ENCODE data around the gene ABCA4. TPM values are rescaled to one million over a fixed set of nuclear protein-coding genes. Genes with fewer than 3 reads are reported as not detected.
"Not testable (repeated sequence)": the region's sequence is repeated elsewhere in the genome, so short reads cannot be mapped to it uniquely, and the experiment has no call there.

The ABCA4 gene
- total RNA-seq, 2 experiments from 2014 or later: 0.14 to 0.18 TPM

DNA sequence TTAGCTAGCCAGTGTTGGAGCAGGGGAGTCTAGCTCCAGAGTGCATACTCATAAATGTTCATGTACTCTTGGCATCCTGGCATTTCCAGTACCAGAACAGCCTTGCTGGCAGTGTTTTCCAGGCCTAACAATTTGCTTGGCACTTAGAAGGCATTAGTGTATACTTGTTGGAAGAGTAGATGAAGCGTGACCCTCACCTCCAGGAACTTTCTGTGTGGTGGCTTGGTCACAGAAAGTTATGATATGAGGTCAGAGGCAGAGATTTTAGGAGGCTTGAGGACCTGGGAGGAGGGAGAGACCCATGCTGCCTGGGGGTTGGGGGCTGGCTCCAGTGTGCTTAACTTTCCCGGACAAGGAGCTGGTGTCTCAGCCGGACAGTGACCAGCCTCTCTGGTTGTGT is 159.0 kb downstream of the ABCA4 start:
- no peaks in the 10 kb centered on the region for H3K36me3 Mint-ChIP-seq (ENCODE audit: low read depth)
- ATAC-seq: no peak
- H3K4me1 Mint-ChIP-seq: no peaks in the 10 kb centered on the region
- intact Hi-C loops (cut with DNase I, micrococcal nuclease): no loop called here
- CTCF ChIA-PET: no interaction called here
- H3K4me3 Mint-ChIP-seq: no peak overlapping the region
- DNase-seq: no peak
- H3K27ac Mint-ChIP-seq: no peak overlapping the region
- peaks cover 9% of the 10 kb centered on the region for H3K9me3 Mint-ChIP-seq (ENCODE audit: low read depth)
- H3K27me3 Mint-ChIP-seq: peaks cover 4% of the 10 kb centered on the region
- POLR2A ChIA-PET: no interaction called here

GRCh38 chr1:93961443-93961842 is 159.5 kb downstream of the ABCA4 start:
- H3K27me3 Mint-ChIP-seq: peaks cover 4% of the 10 kb centered on the region
- ChIA-PET POLR2A (no interaction called here), CTCF (no interaction called here)
- H3K4me3 Mint-ChIP-seq: no peak overlapping the region
- H3K36me3 Mint-ChIP-seq (ENCODE audit: low read depth): no peaks in the 10 kb centered on the region
- intact Hi-C loops (cut with DNase I, micrococcal nuclease): no loop called here
- H3K27ac Mint-ChIP-seq: no peak overlapping the region
- peaks cover 9% of the 10 kb centered on the region for H3K9me3 Mint-ChIP-seq (ENCODE audit: low read depth)
- DNase-seq: no peak
- ATAC-seq: no peak
- H3K4me1 Mint-ChIP-seq: no peaks in the 10 kb centered on the region

- Mint-ChIP-seq H3K27me3 (peaks cover 4% of the 10 kb centered on the region), H3K9me3 (ENCODE audit: low read depth) (peaks cover 17% of the 10 kb centered on the region), H3K27ac (no peak overlapping the region), H3K4me3 (no peak overlapping the region), H3K4me1 (no peaks in the 10 kb centered on the region), H3K36me3 (ENCODE audit: low read depth) (no peaks in the 10 kb centered on the region)
- ATAC-seq: no peak
- no peak for DNase-seq
- POLR2A ChIA-PET: no interaction called here
- CTCF ChIA-PET: interaction anchor here (1.1 kb wide), 1 partner anchor 16 kb away, joined by 5 read pairs; no protein-coding TSS in a partner anchor
- intact Hi-C loops (cut with DNase I, micrococcal nuclease): no loop called here
Measured at GRCh38 chr1:93960641-93961147, 160.3 kb downstream of the ABCA4 start.

GRCh38 chr1:93959413-93959812 is 161.5 kb downstream of the ABCA4 start:
- no peak for DNase-seq
- H3K4me3 Mint-ChIP-seq: no peak overlapping the region
- no peaks in the 10 kb centered on the region for H3K4me1 Mint-ChIP-seq
- intact Hi-C loops (cut with DNase I, micrococcal nuclease): no loop called here
- POLR2A ChIA-PET: no interaction called here
- H3K36me3 Mint-ChIP-seq (ENCODE audit: low read depth): peaks cover 7% of the 10 kb centered on the region
- H3K9me3 Mint-ChIP-seq (ENCODE audit: low read depth): peaks cover 25% of the 10 kb centered on the region
- H3K27ac Mint-ChIP-seq: no peak overlapping the region
- no peak for ATAC-seq
- CTCF ChIA-PET: interaction anchor here (0.5 to 1.1 kb wide), 3 partner anchors 10 to 272 kb away, joined by 3 to 5 read pairs (median 3); no protein-coding TSS in a partner anchor
- H3K27me3 Mint-ChIP-seq: peaks cover 4% of the 10 kb centered on the region

GRCh38 chr1:93958726-93959100 is 162.2 kb downstream of the ABCA4 start:
- POLR2A ChIA-PET: no interaction called here
- intact Hi-C loops (cut with DNase I, micrococcal nuclease): no loop called here
- no peaks in the 10 kb centered on the region for H3K4me1 Mint-ChIP-seq

DNA sequence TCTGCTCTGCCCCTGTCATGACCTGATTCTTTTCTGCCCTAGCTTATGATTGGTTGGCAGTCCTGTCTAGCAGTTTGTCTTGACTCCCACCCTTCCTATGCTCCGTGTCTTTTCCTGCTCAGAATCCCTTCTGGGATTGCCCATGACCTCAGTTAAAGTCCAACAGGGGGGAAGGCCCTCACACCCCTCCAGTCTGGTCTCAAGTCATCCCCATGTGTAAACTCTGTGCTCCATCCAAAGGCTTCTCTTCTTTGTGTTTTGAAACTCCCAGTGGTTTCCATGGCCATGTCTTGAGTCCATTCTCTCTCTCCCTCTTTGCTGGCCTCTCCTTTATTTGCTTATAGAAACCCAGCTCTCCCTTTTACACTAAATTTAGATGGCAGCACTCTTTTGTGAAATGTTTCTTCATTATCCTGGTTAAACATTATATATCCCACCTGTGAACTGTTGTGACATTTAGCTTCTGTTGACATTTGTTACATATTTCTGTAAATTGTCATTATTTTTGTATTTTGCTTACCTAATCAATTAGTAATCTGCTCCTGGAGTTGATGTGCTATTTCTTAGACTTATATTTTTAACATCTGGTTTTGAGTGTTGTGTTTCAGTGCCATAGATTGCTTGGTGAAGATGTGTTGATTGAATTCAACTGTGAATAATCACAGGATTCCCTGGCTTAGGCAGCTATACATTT is 162.8 kb downstream of the ABCA4 start:
- no peak for ATAC-seq
- Mint-ChIP-seq H3K4me3 (no peak overlapping the region), H3K9me3 (ENCODE audit: low read depth) (peaks cover 25% of the 10 kb centered on the region), H3K27me3 (peaks cover 4% of the 10 kb centered on the region), H3K4me1 (no peaks in the 10 kb centered on the region), H3K27ac (no peak overlapping the region), H3K36me3 (ENCODE audit: low read depth) (peaks cover 7% of the 10 kb centered on the region)
- DNase-seq: no peak
- CTCF ChIA-PET: interaction anchor here (0.6 to 1.3 kb wide), 4 partner anchors 9 to 1399 kb away, joined by 3 read pairs; no protein-coding TSS in a partner anchor
- intact Hi-C loops (cut with DNase I, micrococcal nuclease): no loop called here
- POLR2A ChIA-PET: no interaction called here

More at GRCh38 chr1:93958726-93959100, 162.2 kb downstream of the ABCA4 start:
- CTCF ChIA-PET: interaction anchor here (0.6 to 1.3 kb wide), 4 partner anchors 10 to 1399 kb away, joined by 3 read pairs; no protein-coding TSS in a partner anchor
- Mint-ChIP-seq H3K36me3 (ENCODE audit: low read depth) (peaks cover 7% of the 10 kb centered on the region), H3K27me3 (peaks cover 4% of the 10 kb centered on the region), H3K27ac (no peak overlapping the region), H3K4me3 (no peak overlapping the region), H3K9me3 (ENCODE audit: low read depth) (peaks cover 25% of the 10 kb centered on the region)
- ATAC-seq (no peak), DNase-seq (no peak)

- ChIA-PET CTCF (no interaction called here), POLR2A (no interaction called here)
- DNase-seq (no peak), ATAC-seq (no peak)
- Mint-ChIP-seq H3K9me3 (ENCODE audit: low read depth) (peaks cover 40% of the 10 kb centered on the region), H3K27ac (no peak overlapping the region), H3K36me3 (ENCODE audit: low read depth) (peaks cover 10% of the 10 kb centered on the region), H3K4me3 (no peak overlapping the region), H3K27me3 (peaks cover 4% of the 10 kb centered on the region), H3K4me1 (no peaks in the 10 kb centered on the region)
- intact Hi-C loops (cut with DNase I, micrococcal nuclease): no loop called here
Measured at GRCh38 chr1:93955765-93956164, 165.2 kb downstream of the ABCA4 start.

DNA sequence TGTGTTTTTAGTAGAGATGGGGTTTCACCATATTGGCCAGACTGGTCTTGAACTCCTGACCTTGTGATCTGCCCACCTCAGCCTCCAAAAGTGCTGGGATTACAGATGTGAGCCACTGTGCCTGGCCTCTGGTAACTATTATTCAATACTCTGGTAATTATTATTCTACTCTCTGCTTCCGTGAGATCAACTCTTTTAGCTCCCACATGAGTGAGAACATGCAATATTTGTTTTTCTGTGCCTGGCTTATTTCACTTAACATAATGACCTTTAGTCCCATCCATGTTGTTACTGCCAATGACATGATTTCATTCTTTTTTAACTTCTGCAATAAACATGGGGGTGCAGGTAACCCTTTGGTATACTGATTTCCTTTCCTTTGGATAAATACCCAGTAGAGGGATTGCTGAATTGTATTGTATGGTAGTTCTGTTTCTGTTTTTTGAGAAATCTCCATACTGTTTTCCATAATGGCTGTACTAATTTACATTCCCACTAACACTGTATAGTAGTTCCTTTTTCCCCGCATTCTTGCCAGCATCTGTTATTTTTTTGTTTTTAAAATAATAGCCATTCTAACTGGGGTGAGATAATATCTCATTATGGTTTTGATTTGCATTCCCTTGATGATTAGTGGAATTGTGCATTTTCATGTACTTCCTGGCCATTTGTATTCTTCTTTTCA is 173.8 kb downstream of the ABCA4 start:
- H3K27ac Mint-ChIP-seq; H3K36me3 Mint-ChIP-seq (ENCODE audit: low read depth): not testable (repeated sequence)

More for the DNA sequence above, 173.8 kb downstream of the ABCA4 start:
- H3K4me3 Mint-ChIP-seq; H3K4me1 Mint-ChIP-seq; intact Hi-C loops (cut with DNase I, micrococcal nuclease); CTCF ChIA-PET; ATAC-seq; POLR2A ChIA-PET; DNase-seq; H3K27me3 Mint-ChIP-seq: not testable (repeated sequence)
- H3K9me3 Mint-ChIP-seq (ENCODE audit: low read depth): peaks cover 15% of the 10 kb centered on the region

Other genes starting within 250 kb of the ABCA4 start
- 10 to 100 TPM; 82.8 to 84.9 TPM for gene DNTTIP2, start 241.9 kb downstream of the ABCA4 start, total RNA-seq
- gene GCLM, start 211.7 kb downstream of the ABCA4 start, total RNA-seq: 10 to 100 TPM; 12.8 to 19.2 TPM
- under 1 TPM; 0.21 to 0.23 TPM for gene ARHGAP29, start 116.4 kb upstream of the ABCA4 start, total RNA-seq

All from activated CD4-positive, alpha-beta T cell treated with anti-CD3 and anti-CD28 coated beads for 36 hours (primary cell).